ENCODE data around the gene PRICKLE4. TPM values are rescaled to one million over a fixed set of nuclear protein-coding genes. Genes with fewer than 3 reads are reported as not detected.
"Not testable (repeated sequence)": the region's sequence is repeated elsewhere in the genome, so short reads cannot be mapped to it uniquely, and the experiment has no call there.

Gene PRICKLE4
- total RNA-seq, 4 donors from 2014 or later, result 0.34 to 4.6 (median 3.6) TPM; not detected in 1

DNA sequence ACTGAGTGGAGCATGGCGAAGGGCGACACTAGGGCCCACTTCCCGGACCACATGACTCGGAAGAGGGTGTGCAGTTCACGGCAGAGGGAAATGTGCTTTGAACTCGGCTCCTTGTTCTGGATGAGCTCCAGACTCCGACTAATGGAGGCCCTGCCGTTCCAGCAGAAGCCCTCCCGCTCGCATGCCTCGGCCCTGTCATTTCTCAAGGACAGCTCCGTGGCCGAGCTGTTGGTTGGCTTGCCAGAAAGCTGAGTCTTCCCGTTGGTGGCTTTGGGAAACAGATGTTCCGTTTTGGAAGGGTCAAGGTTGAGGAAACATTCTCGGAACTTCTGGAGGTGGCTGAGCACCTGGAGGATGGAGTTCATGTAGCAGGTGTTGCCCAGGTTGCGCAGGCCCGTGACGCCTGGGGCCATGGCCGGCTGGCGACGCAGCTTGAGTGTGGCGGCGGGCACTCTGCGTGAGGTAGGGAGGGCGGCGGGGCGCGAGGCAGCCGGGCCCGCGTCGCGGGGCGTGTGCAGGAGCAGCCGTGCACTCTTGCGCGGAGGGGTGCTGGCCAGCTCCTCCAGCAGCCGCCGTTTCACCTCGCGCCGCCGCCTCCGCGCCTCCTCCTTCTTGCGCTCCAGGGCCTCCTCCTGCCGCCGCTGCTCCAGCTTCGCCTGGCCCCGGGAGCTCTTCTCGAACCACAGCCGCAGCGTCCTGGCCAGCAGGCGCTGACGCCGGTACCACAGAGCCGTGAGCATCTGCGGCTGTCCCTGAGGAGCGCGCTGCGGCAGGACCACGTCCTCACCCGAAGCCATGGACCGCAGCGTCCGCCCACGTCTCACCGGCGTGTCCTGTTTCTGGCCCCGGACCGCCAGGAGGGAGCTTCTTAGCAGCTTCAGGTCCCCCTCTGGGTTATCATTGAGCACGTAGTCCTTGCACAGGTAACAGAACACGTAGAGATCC is 25.5 kb downstream of the PRICKLE4 start:
- WGBS, result 95% methylated on average over 68 of the region's 74 CpGs
- Histone ChIP-seq H3K27ac (no peak overlapping the region), H3K4me1 (no peaks in the 10 kb centered on the region), H3K36me3 (peaks cover 14% of the 10 kb centered on the region), H3K4me3 (no peak overlapping the region), H3K9me3 (no peaks in the 10 kb centered on the region), H3K27me3 (no peaks in the 10 kb centered on the region)
- no peak for TF ChIP-seq POLR2A (IDR thresholded peaks at IDR 0.05)
- no peak for TF ChIP-seq POLR2AphosphoS5 (IDR thresholded peaks at IDR 0.05)
- TF ChIP-seq, protein P1, sequence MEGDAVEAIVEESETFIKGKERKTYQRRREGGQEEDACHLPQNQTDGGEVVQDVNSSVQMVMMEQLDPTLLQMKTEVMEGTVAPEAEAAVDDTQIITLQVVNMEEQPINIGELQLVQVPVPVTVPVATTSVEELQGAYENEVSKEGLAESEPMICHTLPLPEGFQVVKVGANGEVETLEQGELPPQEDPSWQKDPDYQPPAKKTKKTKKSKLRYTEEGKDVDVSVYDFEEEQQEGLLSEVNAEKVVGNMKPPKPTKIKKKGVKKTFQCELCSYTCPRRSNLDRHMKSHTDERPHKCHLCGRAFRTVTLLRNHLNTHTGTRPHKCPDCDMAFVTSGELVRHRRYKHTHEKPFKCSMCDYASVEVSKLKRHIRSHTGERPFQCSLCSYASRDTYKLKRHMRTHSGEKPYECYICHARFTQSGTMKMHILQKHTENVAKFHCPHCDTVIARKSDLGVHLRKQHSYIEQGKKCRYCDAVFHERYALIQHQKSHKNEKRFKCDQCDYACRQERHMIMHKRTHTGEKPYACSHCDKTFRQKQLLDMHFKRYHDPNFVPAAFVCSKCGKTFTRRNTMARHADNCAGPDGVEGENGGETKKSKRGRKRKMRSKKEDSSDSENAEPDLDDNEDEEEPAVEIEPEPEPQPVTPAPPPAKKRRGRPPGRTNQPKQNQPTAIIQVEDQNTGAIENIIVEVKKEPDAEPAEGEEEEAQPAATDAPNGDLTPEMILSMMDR (IDR thresholded peaks at IDR 0.05), result no peak
- TF ChIP-seq EP300 (IDR thresholded peaks at IDR 0.05), result no peak
- DNase-seq (ENCODE audit: low spot score in 2 of 2), result no peak

DNA sequence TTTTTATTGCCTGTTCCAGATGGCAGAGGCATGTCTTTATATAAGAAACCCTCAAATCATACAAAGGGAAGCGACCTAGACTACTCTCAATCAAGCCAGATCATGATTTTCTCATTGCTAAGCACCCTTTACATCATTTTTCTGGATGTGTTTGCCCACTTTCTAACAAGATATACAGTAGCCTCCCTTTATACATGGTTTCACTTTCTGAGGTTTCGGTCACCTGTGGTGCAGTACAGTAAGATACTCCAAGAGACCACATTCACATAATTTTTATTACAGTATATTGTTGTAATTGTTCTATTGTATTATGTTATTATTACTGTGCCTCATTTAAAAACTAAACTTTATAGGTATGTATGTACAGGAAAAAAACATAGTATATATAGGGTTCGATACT is 30.5 kb downstream of the PRICKLE4 start:
- no peaks in the 10 kb centered on the region for H3K9me3 ChIP-seq
- no peak for DNase-seq (ENCODE audit: low spot score in 2 of 2)
- H3K4me1 ChIP-seq, result no peaks in the 10 kb centered on the region
- TF ChIP-seq POLR2A (IDR thresholded peaks at IDR 0.05), result no peak
- TF ChIP-seq EP300 (IDR thresholded peaks at IDR 0.05), result no peak
- no peak for TF ChIP-seq POLR2AphosphoS5 (IDR thresholded peaks at IDR 0.05)
- TF ChIP-seq, protein P1 (IDR thresholded peaks at IDR 0.05), result no peak
- no peak overlapping the region for H3K4me3 ChIP-seq
- WGBS, result 89% methylated on average over 3 of the region's 3 CpGs
- no peaks in the 10 kb centered on the region for H3K27me3 ChIP-seq
- no peak overlapping the region for H3K27ac ChIP-seq
- peaks cover 4% of the 10 kb centered on the region for H3K36me3 ChIP-seq

DNA sequence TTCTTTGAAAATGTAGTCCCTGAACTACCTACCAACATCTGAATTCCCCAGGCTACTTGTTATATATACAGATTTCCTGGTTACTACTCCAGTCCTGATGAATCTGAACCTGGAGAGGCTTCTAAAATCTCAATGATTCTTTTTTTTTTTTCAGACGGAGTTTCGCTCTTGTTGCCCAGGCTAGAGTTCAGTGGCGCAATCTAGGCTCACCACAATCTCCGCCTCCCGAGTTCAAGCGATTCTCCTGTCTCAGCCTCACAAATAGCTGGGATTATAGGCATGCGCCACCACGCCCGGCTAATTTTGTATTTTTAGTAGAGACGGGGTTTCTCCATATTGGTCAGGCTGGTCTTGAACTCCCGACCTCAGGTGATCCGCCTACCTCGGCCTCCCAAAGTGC is 31.4 kb downstream of the PRICKLE4 start:
- H3K36me3 ChIP-seq; DNase-seq (ENCODE audit: low spot score in 2 of 2); H3K9me3 ChIP-seq; H3K27me3 ChIP-seq; H3K4me1 ChIP-seq; H3K27ac ChIP-seq; H3K4me3 ChIP-seq: not testable (repeated sequence)
- 92% methylated on average over 13 of the region's 13 CpGs for WGBS

DNA sequence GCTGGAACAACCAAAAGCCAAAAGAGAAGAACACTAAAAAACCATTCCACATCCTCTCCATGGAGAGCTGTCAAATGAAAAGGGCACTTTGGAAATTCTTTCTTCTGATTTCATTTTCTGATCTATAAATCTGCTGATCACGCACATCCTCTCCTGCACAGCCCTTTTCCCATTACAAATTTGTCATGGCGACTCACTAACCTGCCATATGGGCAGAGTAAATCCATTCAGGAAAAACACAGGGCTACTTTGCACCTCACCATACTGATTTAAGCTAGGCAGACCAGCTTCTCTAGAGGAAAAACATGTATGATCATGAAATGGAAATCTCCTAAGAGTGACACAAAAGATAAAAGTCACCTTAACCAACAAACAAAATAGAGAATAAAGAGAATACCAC is 32.9 kb downstream of the PRICKLE4 start:
- Histone ChIP-seq H3K27me3 (no peaks in the 10 kb centered on the region), H3K27ac (no peak overlapping the region), H3K4me3 (no peak overlapping the region), H3K36me3 (no peaks in the 10 kb centered on the region), H3K4me1 (no peaks in the 10 kb centered on the region), H3K9me3 (no peaks in the 10 kb centered on the region)
- TF ChIP-seq, protein P1 (IDR thresholded peaks at IDR 0.05), result no peak
- TF ChIP-seq EP300 (IDR thresholded peaks at IDR 0.05) (no peak), POLR2A (IDR thresholded peaks at IDR 0.05) (no peak), POLR2AphosphoS5 (IDR thresholded peaks at IDR 0.05) (no peak)
- WGBS, result 84% methylated on average over 2 of the region's 2 CpGs
- no peak for DNase-seq (ENCODE audit: low spot score in 2 of 2)

DNA sequence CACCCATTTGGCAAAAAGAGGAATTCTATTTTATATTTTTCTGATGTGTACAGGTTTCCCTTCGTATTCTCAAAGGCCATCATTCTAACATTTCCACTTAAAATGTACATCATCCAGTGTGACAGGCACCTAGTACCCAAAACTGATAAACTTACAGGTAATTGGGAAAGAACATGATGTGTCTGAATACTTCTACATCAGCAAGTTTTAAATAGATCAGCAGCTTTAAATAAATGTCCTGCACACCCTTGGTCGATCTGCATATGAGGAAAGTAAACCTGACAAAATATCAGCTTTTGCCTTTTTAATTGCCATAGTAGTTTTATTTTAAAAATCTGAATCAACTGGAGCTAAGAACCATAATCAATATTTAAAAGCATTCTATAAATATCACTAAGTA is 33.4 kb downstream of the PRICKLE4 start:
- no peak for DNase-seq (ENCODE audit: low spot score in 2 of 2)
- no peak overlapping the region for H3K27ac ChIP-seq
- H3K27me3 ChIP-seq, result no peaks in the 10 kb centered on the region
- H3K36me3 ChIP-seq, result no peaks in the 10 kb centered on the region
- no peaks in the 10 kb centered on the region for H3K9me3 ChIP-seq
- TF ChIP-seq EP300 (IDR thresholded peaks at IDR 0.05) (no peak), POLR2A (IDR thresholded peaks at IDR 0.05) (no peak), POLR2AphosphoS5 (IDR thresholded peaks at IDR 0.05) (no peak)
- TF ChIP-seq, protein P1 (IDR thresholded peaks at IDR 0.05), result no peak
- no peak overlapping the region for H3K4me3 ChIP-seq
- 86% methylated on average over 2 of the region's 2 CpGs for WGBS
- H3K4me1 ChIP-seq, result no peaks in the 10 kb centered on the region
